ENCODE data around the gene SH2D1A.

Gene SH2D1A

GRCh38 chrX:124392794-124393193, 46.4 kb downstream of the SH2D1A start:
- Histone ChIP-seq H3K9me3 (ENCODE audit: insufficient read depth, low read depth, low read length) (no peaks in the 10 kb centered on the region), H3K9me2 (replicated peaks; ENCODE audit: low read depth, low read length) (no peaks in the 10 kb centered on the region), H3K9ac (ENCODE audit: low read depth, low read length, poor library complexity, severe bottlenecking) (no peak overlapping the region), H3F3A (ENCODE audit: low read depth) (peaks cover 10% of the 10 kb centered on the region; the same call in 1 of the 2 replicates), H4K20me1 (ENCODE audit: insufficient read depth, low read length, poor library complexity, severe bottlenecking) (no peaks in the 10 kb centered on the region), H3K4me3 (ENCODE audit: low read length, poor library complexity, severe bottlenecking) (no peak overlapping the region), H3K4me2 (ENCODE audit: low read depth, low read length, poor library complexity, severe bottlenecking) (no peak overlapping the region), H3K4me1 (ENCODE audit: insufficient read depth, low read length, poor library complexity, severe bottlenecking) (peaks cover 52% of the 10 kb centered on the region), H3K79me2 (ENCODE audit: insufficient read depth, low read length) (no peaks in the 10 kb centered on the region), H3K27me3 (ENCODE audit: insufficient read depth, low read length, poor library complexity, severe bottlenecking) (no peaks in the 10 kb centered on the region), H2AFZ (ENCODE audit: low read length) (no peak overlapping the region), H3K36me3 (ENCODE audit: insufficient read depth, low read length) (no peaks in the 10 kb centered on the region)
- TF ChIP-seq EZH2phosphoT487 (IDR thresholded peaks at IDR 0.05; ENCODE audit: borderline replicate concordance) (no peak), CTCF (conservative IDR thresholded peaks at IDR 0.05; ENCODE audit: low read length) (no peak)

- peaks cover 49% of the 10 kb centered on the region for H3K4me1 ChIP-seq (ENCODE audit: insufficient read depth, low read length, poor library complexity, severe bottlenecking)
- peaks cover 10% of the 10 kb centered on the region; the same call in 1 of the 2 replicates for H3F3A ChIP-seq (ENCODE audit: low read depth)
- no peak overlapping the region for H3K4me3 ChIP-seq (ENCODE audit: low read length, poor library complexity, severe bottlenecking)
- no peak for TF ChIP-seq CTCF (conservative IDR thresholded peaks at IDR 0.05; ENCODE audit: low read length)
- TF ChIP-seq EZH2phosphoT487 (IDR thresholded peaks at IDR 0.05; ENCODE audit: borderline replicate concordance) = no peak
- H3K9ac ChIP-seq (ENCODE audit: low read depth, low read length, poor library complexity, severe bottlenecking) = peak overlapping the region; percentile 76
- no peaks in the 10 kb centered on the region for H3K9me2 ChIP-seq (replicated peaks; ENCODE audit: low read depth, low read length)
- no peaks in the 10 kb centered on the region for H3K9me3 ChIP-seq (ENCODE audit: insufficient read depth, low read depth, low read length)
- H3K27me3 ChIP-seq (ENCODE audit: insufficient read depth, low read length, poor library complexity, severe bottlenecking) = no peaks in the 10 kb centered on the region
- H2AFZ ChIP-seq (ENCODE audit: low read length) = no peak overlapping the region
- no peaks in the 10 kb centered on the region for H3K36me3 ChIP-seq (ENCODE audit: insufficient read depth, low read length)
- no peaks in the 10 kb centered on the region for H3K79me2 ChIP-seq (ENCODE audit: insufficient read depth, low read length)
- H3K4me2 ChIP-seq (ENCODE audit: low read depth, low read length, poor library complexity, severe bottlenecking) = no peak overlapping the region
- no peaks in the 10 kb centered on the region for H4K20me1 ChIP-seq (ENCODE audit: insufficient read depth, low read length, poor library complexity, severe bottlenecking)
Measured at GRCh38 chrX:124393238-124393637, 46.9 kb downstream of the SH2D1A start.

- no peaks in the 10 kb centered on the region for H3K36me3 ChIP-seq (ENCODE audit: insufficient read depth, low read length)
Measured at GRCh38 chrX:124393659-124394058, 47.3 kb downstream of the SH2D1A start.

More at GRCh38 chrX:124393659-124394058, 47.3 kb downstream of the SH2D1A start:
- Histone ChIP-seq H3K27me3 (ENCODE audit: insufficient read depth, low read length, poor library complexity, severe bottlenecking) (no peaks in the 10 kb centered on the region), H3K4me2 (ENCODE audit: low read depth, low read length, poor library complexity, severe bottlenecking) (no peak overlapping the region), H4K20me1 (ENCODE audit: insufficient read depth, low read length, poor library complexity, severe bottlenecking) (no peaks in the 10 kb centered on the region), H3K79me2 (ENCODE audit: insufficient read depth, low read length) (no peaks in the 10 kb centered on the region), H3K4me3 (ENCODE audit: low read length, poor library complexity, severe bottlenecking) (no peak overlapping the region), H3K4me1 (ENCODE audit: insufficient read depth, low read length, poor library complexity, severe bottlenecking) (peaks cover 46% of the 10 kb centered on the region), H2AFZ (ENCODE audit: low read length) (no peak overlapping the region), H3K9me3 (ENCODE audit: insufficient read depth, low read depth, low read length) (no peaks in the 10 kb centered on the region), H3K9ac (ENCODE audit: low read depth, low read length, poor library complexity, severe bottlenecking) (peak overlapping the region; percentile 76), H3K9me2 (replicated peaks; ENCODE audit: low read depth, low read length) (no peaks in the 10 kb centered on the region), H3F3A (ENCODE audit: low read depth) (peaks cover 10% of the 10 kb centered on the region; the same call in 1 of the 2 replicates)
- TF ChIP-seq CTCF (conservative IDR thresholded peaks at IDR 0.05; ENCODE audit: low read length) (no peak), EZH2phosphoT487 (IDR thresholded peaks at IDR 0.05; ENCODE audit: borderline replicate concordance) (no peak)
